ENCODE data around the gene NOSIP.

NOSIP gene

GRCh38 chr19:49560358-49560900 is 19.9 kb downstream of the NOSIP start:
- no peak for TF ChIP-seq CTCF (IDR thresholded peaks at IDR 0.05; ENCODE audit: insufficient read depth, low read depth, low read length, missing control alignments)
- DNase-seq (ENCODE audit: low read depth), result no peak
- H3K4me3 ChIP-seq (ENCODE audit: low read depth, low read length), result no peak overlapping the region

GRCh38 chr19:49559928-49560327 is 20.4 kb downstream of the NOSIP start:
- TF ChIP-seq CTCF (IDR thresholded peaks at IDR 0.05; ENCODE audit: insufficient read depth, low read depth, low read length, missing control alignments), result no peak
- H3K4me3 ChIP-seq (ENCODE audit: low read depth, low read length), result no peak overlapping the region
- DNase-seq (ENCODE audit: low read depth), result no peak

GRCh38 chr19:49559443-49559842 is 20.9 kb downstream of the NOSIP start:
- no peak for TF ChIP-seq CTCF (IDR thresholded peaks at IDR 0.05; ENCODE audit: insufficient read depth, low read depth, low read length, missing control alignments)
- H3K4me3 ChIP-seq (ENCODE audit: low read depth, low read length), result no peak overlapping the region
- no peak for DNase-seq (ENCODE audit: low read depth)

- no peak for DNase-seq (ENCODE audit: low read depth)
- TF ChIP-seq CTCF (IDR thresholded peaks at IDR 0.05; ENCODE audit: insufficient read depth, low read depth, low read length, missing control alignments), result no peak
- H3K4me3 ChIP-seq (ENCODE audit: low read depth, low read length), result no peak overlapping the region
Measured at GRCh38 chr19:49558591-49558990, 21.8 kb downstream of the NOSIP start.

GRCh38 chr19:49557641-49558325 is 22.6 kb downstream of the NOSIP start:
- no peak for TF ChIP-seq CTCF (IDR thresholded peaks at IDR 0.05; ENCODE audit: insufficient read depth, low read depth, low read length, missing control alignments)
- no peak for DNase-seq (ENCODE audit: low read depth)
- no peak overlapping the region for H3K4me3 ChIP-seq (ENCODE audit: low read depth, low read length)

GRCh38 chr19:49556412-49557398 is 23.7 kb downstream of the NOSIP start:
- no peak for TF ChIP-seq CTCF (IDR thresholded peaks at IDR 0.05; ENCODE audit: insufficient read depth, low read depth, low read length, missing control alignments)
- no peak for DNase-seq (ENCODE audit: low read depth)
- no peak overlapping the region for H3K4me3 ChIP-seq (ENCODE audit: low read depth, low read length)
